ENCODE results near the gene DHX35. TPM values are rescaled to one million over a fixed set of nuclear protein-coding genes. Genes with fewer than 3 reads are reported as not detected.

DHX35 gene
- total and polyA plus RNA-seq, 2 of the 8 experiments (the other 6 are each of a cell fraction or from before 2014, with no cell fraction given) = 21.9 to 27.7 TPM

DNA sequence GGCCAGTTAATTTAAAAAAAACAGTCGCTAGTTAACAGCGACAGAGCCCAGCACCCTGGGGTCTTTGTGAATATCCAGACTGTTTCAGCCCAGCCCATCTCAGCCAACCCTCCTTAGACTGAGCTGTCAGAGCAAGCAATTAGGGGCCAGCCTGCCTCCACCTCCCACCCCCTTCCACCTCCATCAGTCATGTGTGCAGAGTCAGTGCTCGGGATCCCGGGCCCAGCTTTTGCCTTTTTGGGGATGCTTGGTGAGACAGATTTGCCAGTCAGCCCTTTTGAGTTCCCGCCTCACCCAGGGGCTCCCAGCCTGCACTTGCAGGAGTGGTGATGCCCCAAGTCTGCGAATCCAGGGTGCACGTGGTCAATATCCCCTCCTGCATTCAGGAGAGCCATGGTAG, 42.5 kb upstream of the DHX35 start (continued):
- TF ChIP-seq RNF2 (IDR thresholded peaks at IDR 0.05; ENCODE audit: borderline replicate concordance, low read depth, low read length, missing control alignments, poor library complexity, severe bottlenecking) (no peak), ASH2L (IDR thresholded peaks at IDR 0.05; ENCODE audit: low read length) (no peak), CHD1 (IDR thresholded peaks at IDR 0.05; ENCODE audit: low read depth, low read length) (no peak), SIX5 (IDR thresholded peaks at IDR 0.05; ENCODE audit: low read depth, low read length) (no peak), CBX8 (IDR thresholded peaks at IDR 0.05; ENCODE audit: borderline replicate concordance, low read depth, low read length) (no peak)
